DLD1 (cell line): ENCODE measurements around the gene AK8.

Experiments
- in situ Hi-C: cut with HindIII; loops from 2 replicates; pipeline ENCODE4 v1.10.0; 2017; ENCODE audit warnings: low sequenced_read_pairs

AK8 gene

GRCh38 chr9:132748450-132748849 lies 129.6 kb downstream of the AK8 start:
- in situ Hi-C loops, result no loop called here

GRCh38 chr9:132745756-132746709 lies 132.1 kb downstream of the AK8 start:
- in situ Hi-C loops, result no loop called here

- in situ Hi-C loops, result no loop called here
Observed at GRCh38 chr9:132744881-132745755, 133.0 kb downstream of the AK8 start.

- in situ Hi-C loops, result no loop called here
Observed at GRCh38 chr9:132743931-132744479, 134.1 kb downstream of the AK8 start.

- in situ Hi-C loops, result no loop called here
Observed at GRCh38 chr9:132742821-132743311, 135.2 kb downstream of the AK8 start.

- in situ Hi-C loops, result no loop called here
Observed at GRCh38 chr9:132740526-132741309, 137.4 kb downstream of the AK8 start.

- in situ Hi-C loops, result no loop called here
Observed at GRCh38 chr9:132739710-132740310, 138.3 kb downstream of the AK8 start.

GRCh38 chr9:132733260-132733815 lies 144.7 kb downstream of the AK8 start:
- in situ Hi-C loops, result no loop called here

- in situ Hi-C loops, result no loop called here
Observed at GRCh38 chr9:132732326-132733259, 145.5 kb downstream of the AK8 start.

- in situ Hi-C loops, result no loop called here
Observed at GRCh38 chr9:132731230-132731629, 146.9 kb downstream of the AK8 start.

GRCh38 chr9:132730054-132731033 lies 147.7 kb downstream of the AK8 start:
- in situ Hi-C loops, result no loop called here

- in situ Hi-C loops, result no loop called here
Observed at GRCh38 chr9:132729235-132729890, 148.7 kb downstream of the AK8 start.

- in situ Hi-C loops, result no loop called here
Observed at GRCh38 chr9:132728497-132728896, 149.6 kb downstream of the AK8 start.

GRCh38 chr9:132728071-132728470 lies 150.0 kb downstream of the AK8 start:
- in situ Hi-C loops, result no loop called here

- in situ Hi-C loops, result no loop called here
Observed at GRCh38 chr9:132726576-132727130, 151.4 kb downstream of the AK8 start.

GRCh38 chr9:132725306-132725705 lies 152.8 kb downstream of the AK8 start:
- in situ Hi-C loops, result no loop called here
